GM18951 (cell line): ENCODE measurements around the gene EHD4.

Experiments used
- POLR2A ChIP-seq: IDR thresholded peaks from 4 replicates; pipeline ENCODE4 v1.6.1; 2011; ENCODE audit warnings: mild to moderate bottlenecking; ENCODE audit not compliant: insufficient read length, insufficient read depth; ENCODE audit errors: extremely low read depth
- in situ Hi-C: fragments of 300-500 bp; cut with MboI; formaldehyde crosslinking; loops from one replicate; pipeline ENCODE4 v1.12.0; 2022; ENCODE audit warnings: low sequenced_read_pairs, mixed read lengths, inconsistent platforms; ENCODE audit not compliant: unreplicated experiment

The EHD4 gene

GRCh38 chr15:41879321-41879845, 93.0 kb downstream of the EHD4 start:
- in situ Hi-C loops, result no loop called here
- no peak for TF ChIP-seq POLR2A

GRCh38 chr15:41878355-41878699, 94.0 kb downstream of the EHD4 start:
- no peak for TF ChIP-seq POLR2A
- in situ Hi-C loops, result no loop called here

GRCh38 chr15:41877631-41878354, 94.6 kb downstream of the EHD4 start:
- in situ Hi-C loops, result no loop called here
- no peak for TF ChIP-seq POLR2A

DNA sequence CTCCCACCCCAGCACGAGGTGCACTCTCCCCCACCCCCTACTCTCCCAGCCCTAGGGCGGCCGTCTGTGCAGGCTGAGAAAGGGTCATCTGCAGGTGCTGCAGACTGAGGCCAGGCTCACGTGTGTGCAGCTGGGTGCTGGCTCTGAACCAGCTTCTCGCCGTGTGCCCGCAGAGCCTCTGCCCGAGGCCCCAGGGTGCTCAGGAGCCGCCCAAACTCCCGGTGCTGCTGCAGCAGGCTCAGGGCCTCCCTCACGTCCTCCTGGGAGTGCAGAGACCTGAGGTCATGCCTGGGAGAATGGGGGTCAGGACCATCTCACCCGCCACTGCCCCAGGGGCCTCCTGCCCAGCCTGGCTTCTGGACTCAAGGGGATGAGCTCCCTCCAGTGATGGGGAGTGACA, 95.7 kb downstream of the EHD4 start:
- in situ Hi-C loops, result no loop called here
- no peak for TF ChIP-seq POLR2A

GRCh38 chr15:41876007-41876406, 96.3 kb downstream of the EHD4 start:
- in situ Hi-C loops, result no loop called here
- TF ChIP-seq POLR2A, result no peak

DNA sequence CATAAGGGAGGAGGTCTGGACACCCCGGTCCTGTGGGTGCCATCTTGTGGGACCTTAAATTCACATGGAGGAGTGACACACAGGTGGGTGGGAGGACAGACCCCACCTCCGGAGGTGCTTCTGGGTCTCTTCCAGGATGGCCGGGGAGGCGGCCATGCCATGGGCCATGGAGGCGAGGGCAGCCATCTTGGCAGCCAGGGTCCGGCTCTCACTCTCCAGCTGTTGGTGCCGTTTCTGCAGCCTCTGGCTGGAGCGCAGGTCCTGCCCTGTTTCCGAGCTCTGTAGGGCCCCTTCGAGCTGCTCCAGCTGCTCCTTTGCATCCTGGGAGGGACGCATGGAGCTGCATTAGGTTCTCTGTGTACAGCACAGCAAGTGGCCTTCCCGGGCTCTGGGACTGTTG, 97.6 kb downstream of the EHD4 start:
- in situ Hi-C loops, result no loop called here
- no peak for TF ChIP-seq POLR2A

GRCh38 chr15:41873711-41874110, 98.6 kb downstream of the EHD4 start:
- TF ChIP-seq POLR2A, result no peak
- in situ Hi-C loops, result no loop called here

DNA sequence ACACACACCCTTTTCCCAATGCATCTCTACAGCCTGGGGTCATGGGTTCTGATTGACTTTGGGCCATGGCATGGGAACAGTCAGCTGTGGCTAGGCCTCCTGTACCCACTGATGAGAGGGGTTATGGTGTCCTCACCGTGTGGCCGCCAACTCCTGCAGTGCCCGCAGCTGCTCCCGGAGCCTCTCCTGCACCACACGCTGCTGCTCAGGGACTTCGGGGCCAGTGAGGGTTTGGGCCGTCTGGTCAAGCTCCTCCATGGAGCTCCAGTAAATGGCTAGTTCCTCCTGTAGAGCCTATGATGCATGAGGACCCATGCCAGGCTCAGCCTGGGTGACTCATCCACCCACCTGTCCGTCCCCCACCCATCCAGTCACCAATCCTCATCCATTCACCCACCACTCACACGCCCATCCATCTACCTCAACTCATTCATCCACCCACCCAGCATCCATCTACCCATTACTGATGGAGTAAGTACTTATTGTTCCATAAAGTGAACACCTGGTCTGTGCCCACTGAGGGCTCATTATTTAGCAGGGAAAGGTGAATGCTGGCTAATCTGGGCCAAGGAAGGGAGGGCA, 100.1 kb downstream of the EHD4 start:
- TF ChIP-seq POLR2A, result no peak
- in situ Hi-C loops, result no loop called here

DNA sequence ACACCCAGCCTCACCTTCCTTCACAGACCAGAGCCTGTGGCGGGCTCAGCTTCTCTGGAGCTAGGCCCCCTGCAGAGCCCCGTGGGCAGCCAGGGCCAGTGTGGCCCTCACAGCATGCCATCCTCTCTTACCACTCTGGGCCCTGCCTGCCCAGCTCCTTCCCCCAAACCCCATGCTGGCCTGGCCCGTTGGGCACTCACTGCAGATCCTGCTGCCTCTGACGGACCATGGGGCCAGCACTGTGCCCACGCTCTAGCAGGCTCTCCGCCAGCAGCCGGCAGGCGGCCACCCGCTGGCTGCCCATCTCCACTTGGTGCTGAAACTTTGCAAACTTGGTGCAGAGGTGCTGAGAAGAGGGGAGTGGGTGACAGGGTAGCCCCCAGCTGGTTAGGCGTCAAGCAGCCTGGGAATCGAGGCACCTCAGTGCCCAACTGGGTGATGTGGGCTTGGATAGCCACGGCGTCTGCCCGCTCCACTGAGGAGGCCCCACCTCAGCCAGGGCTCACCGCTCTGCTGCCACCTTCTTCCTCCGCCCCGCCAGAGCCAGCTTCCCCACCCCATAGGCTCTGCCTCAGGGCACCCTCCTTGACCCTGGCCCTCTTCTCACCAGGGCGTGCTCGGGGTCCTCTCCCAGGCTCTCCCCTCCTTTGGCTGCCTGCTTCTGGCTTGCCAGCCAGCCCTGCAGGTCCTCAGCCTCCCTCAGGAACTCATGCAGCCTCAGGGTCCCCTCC, 101.0 kb downstream of the EHD4 start:
- TF ChIP-seq POLR2A, result no peak
- in situ Hi-C loops, result no loop called here

GRCh38 chr15:41870689-41871081, 101.7 kb downstream of the EHD4 start:
- no peak for TF ChIP-seq POLR2A
- in situ Hi-C loops, result no loop called here

GRCh38 chr15:41869770-41870688, 102.3 kb downstream of the EHD4 start:
- in situ Hi-C loops, result no loop called here
- no peak for TF ChIP-seq POLR2A

- no peak for TF ChIP-seq POLR2A
- in situ Hi-C loops, result no loop called here
These were observed 104.0 kb downstream of the EHD4 start for GRCh38 chr15:41868321-41868720.
